ENCODE results near the gene SURF6.

SURF6 gene

GRCh38 chr9:133360400-133361393, 24.7 kb upstream of the SURF6 start:
- TF ChIP-seq, protein P1, sequence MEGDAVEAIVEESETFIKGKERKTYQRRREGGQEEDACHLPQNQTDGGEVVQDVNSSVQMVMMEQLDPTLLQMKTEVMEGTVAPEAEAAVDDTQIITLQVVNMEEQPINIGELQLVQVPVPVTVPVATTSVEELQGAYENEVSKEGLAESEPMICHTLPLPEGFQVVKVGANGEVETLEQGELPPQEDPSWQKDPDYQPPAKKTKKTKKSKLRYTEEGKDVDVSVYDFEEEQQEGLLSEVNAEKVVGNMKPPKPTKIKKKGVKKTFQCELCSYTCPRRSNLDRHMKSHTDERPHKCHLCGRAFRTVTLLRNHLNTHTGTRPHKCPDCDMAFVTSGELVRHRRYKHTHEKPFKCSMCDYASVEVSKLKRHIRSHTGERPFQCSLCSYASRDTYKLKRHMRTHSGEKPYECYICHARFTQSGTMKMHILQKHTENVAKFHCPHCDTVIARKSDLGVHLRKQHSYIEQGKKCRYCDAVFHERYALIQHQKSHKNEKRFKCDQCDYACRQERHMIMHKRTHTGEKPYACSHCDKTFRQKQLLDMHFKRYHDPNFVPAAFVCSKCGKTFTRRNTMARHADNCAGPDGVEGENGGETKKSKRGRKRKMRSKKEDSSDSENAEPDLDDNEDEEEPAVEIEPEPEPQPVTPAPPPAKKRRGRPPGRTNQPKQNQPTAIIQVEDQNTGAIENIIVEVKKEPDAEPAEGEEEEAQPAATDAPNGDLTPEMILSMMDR (IDR thresholded peaks at IDR 0.05; ENCODE audit: borderline replicate concordance, control extremely low read depth, extremely low read depth, insufficient read depth, missing control alignments): no peak
- in situ Hi-C loops (cut with MboI; ENCODE audit: low sequenced_read_pairs, unreplicated experiment): no loop called here
- DNase-seq (ENCODE audit: low spot score): no peak

- TF ChIP-seq, protein P1 (IDR thresholded peaks at IDR 0.05; ENCODE audit: borderline replicate concordance, control extremely low read depth, extremely low read depth, insufficient read depth, missing control alignments): peak; percentile 12
- DNase-seq (ENCODE audit: low spot score): no peak
- in situ Hi-C loops (cut with MboI; ENCODE audit: low sequenced_read_pairs, unreplicated experiment): no loop called here
Measured at GRCh38 chr9:133359399-133360175, 23.6 kb upstream of the SURF6 start.

- DNase-seq (ENCODE audit: low spot score): no peak
- in situ Hi-C loops (cut with MboI; ENCODE audit: low sequenced_read_pairs, unreplicated experiment): no loop called here
- TF ChIP-seq, protein P1 (IDR thresholded peaks at IDR 0.05; ENCODE audit: borderline replicate concordance, control extremely low read depth, extremely low read depth, insufficient read depth, missing control alignments): no peak
Measured at GRCh38 chr9:133357656-133358055, 21.7 kb upstream of the SURF6 start.

DNA sequence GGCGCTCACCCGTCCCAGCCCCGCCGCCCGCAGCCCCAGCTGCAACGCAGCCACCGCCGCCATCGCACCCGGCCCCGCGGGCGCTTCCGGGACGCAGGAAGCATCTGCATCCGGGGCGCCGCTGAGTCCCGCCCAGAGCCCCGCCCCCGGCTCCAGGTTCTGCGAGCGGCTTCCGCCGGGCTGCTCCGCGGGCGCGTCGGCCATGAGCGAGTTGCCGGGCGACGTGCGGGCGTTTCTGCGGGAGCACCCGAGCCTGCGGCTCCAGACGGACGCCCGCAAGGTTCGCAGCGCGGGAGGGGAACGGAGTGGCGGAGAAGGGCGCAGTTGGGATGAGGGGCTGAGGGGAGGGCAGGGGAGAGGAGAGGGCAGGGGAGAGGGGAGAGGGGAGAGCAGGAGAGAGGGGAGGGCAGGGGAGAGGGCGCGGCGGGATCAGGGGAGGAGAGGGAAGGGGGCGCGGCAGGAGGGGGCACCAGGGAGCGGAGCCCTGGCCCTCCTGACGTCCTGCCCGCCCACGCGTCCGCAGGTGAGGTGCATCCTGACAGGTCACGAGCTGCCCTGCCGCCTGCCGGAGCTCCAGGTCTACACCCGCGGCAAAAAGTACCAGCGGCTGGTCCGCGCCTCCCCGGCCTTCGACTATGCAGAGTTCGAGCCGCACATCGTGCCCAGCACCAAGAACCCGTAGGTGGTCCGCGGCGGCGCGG, 20.6 kb upstream of the SURF6 start, which contains the start of the genes SURF1 and SURF2:
SURF1 (minus strand) TSS at position 97 of the 701 bp plus-strand sequence; CDS start at position 63, 34 bp downstream.
SURF2 (plus strand) TSS at position 160 of the 701 bp plus-strand sequence; CDS start at position 203, 43 bp downstream.
- peak; percentile 96 for DNase-seq (ENCODE audit: low spot score)
- in situ Hi-C loops (cut with MboI; ENCODE audit: low sequenced_read_pairs, unreplicated experiment): no loop called here
- TF ChIP-seq, protein P1 (IDR thresholded peaks at IDR 0.05; ENCODE audit: borderline replicate concordance, control extremely low read depth, extremely low read depth, insufficient read depth, missing control alignments): no peak

- TF ChIP-seq, protein P1 (IDR thresholded peaks at IDR 0.05; ENCODE audit: borderline replicate concordance, control extremely low read depth, extremely low read depth, insufficient read depth, missing control alignments): no peak
- DNase-seq (ENCODE audit: low spot score): no peak
- in situ Hi-C loops (cut with MboI; ENCODE audit: low sequenced_read_pairs, unreplicated experiment): no loop called here
Measured at GRCh38 chr9:133355881-133356357, 19.9 kb upstream of the SURF6 start.
